ENCODE results near the gene EXOC6B. TPM values are rescaled to one million over a fixed set of nuclear protein-coding genes. Genes with fewer than 3 reads are reported as not detected.
"Not testable (repeated sequence)": the region's sequence is repeated elsewhere in the genome, so short reads cannot be mapped to it uniquely, and the experiment has no call there.

Gene EXOC6B
- total RNA-seq, 1 experiment from 2014 or later, result 34.3 TPM

DNA sequence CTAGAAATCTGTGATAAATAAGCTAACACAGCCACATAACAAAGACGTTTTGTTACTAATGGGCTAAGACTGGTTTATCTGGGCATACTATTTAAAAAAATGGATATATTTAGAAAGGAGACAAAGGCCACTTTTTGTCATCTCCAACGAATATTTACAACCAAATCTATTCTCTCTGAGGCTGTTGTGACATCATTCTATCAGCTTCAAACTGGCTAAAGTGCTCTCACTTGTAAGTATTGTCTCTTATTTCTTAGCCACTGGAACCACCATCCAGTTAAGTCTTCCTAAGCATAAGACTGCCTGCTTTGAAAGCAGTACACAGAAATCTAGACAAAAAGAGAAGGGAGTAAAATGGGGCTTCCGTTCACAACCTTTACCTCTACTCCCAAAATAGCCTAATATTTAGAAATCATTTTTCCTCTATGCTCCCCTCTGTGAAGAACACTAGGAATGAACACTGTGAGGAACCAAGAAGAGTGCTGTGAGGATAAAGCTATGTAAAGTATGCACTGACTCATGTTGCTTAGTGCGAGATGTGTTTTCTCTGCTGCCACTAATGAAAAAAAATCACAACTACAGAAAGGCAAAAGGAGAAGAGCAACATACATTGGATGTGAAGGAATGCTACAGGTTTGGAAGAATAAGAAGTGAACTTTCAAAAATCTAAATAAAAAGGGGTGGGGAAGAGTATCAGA, 264.1 kb downstream of the EXOC6B start:
- Histone ChIP-seq H2AFZ (no peak overlapping the region), H3K27me3 (ENCODE audit: insufficient read depth, low read depth) (no peaks in the 10 kb centered on the region), H3K27ac (peak overlapping the region; percentile 17; the same call in 1 of the 2 replicates), H3K4me3 (no peak overlapping the region), H3K9me3 (ENCODE audit: insufficient read depth, low read depth) (no peaks in the 10 kb centered on the region), H3F3A (ENCODE audit: insufficient read depth, low read depth) (peaks cover 17% of the 10 kb centered on the region), H3K79me2 (ENCODE audit: low read depth) (no peaks in the 10 kb centered on the region), H3K4me1 (replicated peaks; ENCODE audit: insufficient read depth) (peaks cover 21% of the 10 kb centered on the region), H4K20me1 (ENCODE audit: insufficient read depth) (no peaks in the 10 kb centered on the region), H3K4me2 (peak overlapping the region; percentile 9; the same call in 1 of the 2 replicates), H3K9me2 (ENCODE audit: insufficient read depth) (no peaks in the 10 kb centered on the region), H3K36me3 (ENCODE audit: low read depth) (peaks cover 3% of the 10 kb centered on the region; the same call in 1 of the 2 replicates)
- ChIA-PET CTCF (interaction anchor here (0.7 kb wide), 1 partner anchor 18 kb away, joined by 3 read pairs; no protein-coding TSS in a partner anchor), POLR2A (ENCODE audit: unreplicated experiment) (interaction anchor here (1.0 kb wide), 1 partner anchor 15 kb away, joined by 7 read pairs; no protein-coding TSS in a partner anchor)
- no TSS peak for BruUV-seq (replicated peaks)
- intact Hi-C loops (cut with micrococcal nuclease; ENCODE audit: unreplicated experiment), result no loop called here
- DNase-seq, result peak in 1 of 2 experiments; percentile 74
- no peak for TF ChIP-seq EZH2 (IDR thresholded peaks at IDR 0.05; ENCODE audit: low read depth)
- TF ChIP-seq, protein P1, sequence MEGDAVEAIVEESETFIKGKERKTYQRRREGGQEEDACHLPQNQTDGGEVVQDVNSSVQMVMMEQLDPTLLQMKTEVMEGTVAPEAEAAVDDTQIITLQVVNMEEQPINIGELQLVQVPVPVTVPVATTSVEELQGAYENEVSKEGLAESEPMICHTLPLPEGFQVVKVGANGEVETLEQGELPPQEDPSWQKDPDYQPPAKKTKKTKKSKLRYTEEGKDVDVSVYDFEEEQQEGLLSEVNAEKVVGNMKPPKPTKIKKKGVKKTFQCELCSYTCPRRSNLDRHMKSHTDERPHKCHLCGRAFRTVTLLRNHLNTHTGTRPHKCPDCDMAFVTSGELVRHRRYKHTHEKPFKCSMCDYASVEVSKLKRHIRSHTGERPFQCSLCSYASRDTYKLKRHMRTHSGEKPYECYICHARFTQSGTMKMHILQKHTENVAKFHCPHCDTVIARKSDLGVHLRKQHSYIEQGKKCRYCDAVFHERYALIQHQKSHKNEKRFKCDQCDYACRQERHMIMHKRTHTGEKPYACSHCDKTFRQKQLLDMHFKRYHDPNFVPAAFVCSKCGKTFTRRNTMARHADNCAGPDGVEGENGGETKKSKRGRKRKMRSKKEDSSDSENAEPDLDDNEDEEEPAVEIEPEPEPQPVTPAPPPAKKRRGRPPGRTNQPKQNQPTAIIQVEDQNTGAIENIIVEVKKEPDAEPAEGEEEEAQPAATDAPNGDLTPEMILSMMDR (conservative IDR thresholded peaks at IDR 0.05), result no peak

DNA sequence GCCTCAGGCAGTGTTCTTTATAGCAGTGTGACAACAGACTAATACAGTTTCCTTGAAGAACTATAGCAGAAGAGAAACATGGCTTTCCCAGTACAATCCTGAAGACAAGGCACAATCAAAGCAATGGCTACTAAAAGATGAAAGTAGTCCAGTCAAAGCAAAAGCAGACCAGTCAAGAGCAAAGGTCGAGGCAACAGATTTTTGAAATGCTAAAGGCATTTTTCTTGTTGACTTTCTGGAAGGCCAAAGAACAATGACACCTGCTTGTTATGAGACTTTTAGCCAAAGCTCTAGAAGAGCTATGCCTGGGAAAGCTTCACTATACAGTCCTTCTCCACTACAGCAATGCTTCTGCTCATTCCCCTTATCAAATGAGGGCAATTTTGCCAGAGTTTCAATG, 269.9 kb downstream of the EXOC6B start:
- no peak overlapping the region for H3K27ac ChIP-seq
- no peaks in the 10 kb centered on the region for H4K20me1 ChIP-seq (ENCODE audit: insufficient read depth)
- POLR2A ChIA-PET (ENCODE audit: unreplicated experiment), result no interaction called here
- H3K4me3 ChIP-seq, result no peak overlapping the region
- no peak overlapping the region for H2AFZ ChIP-seq
- no peaks in the 10 kb centered on the region for H3K9me3 ChIP-seq (ENCODE audit: insufficient read depth, low read depth)
- no peaks in the 10 kb centered on the region for H3K27me3 ChIP-seq (ENCODE audit: insufficient read depth, low read depth)
- intact Hi-C loops (cut with micrococcal nuclease; ENCODE audit: unreplicated experiment), result no loop called here
- H3F3A ChIP-seq (ENCODE audit: insufficient read depth, low read depth), result no peaks in the 10 kb centered on the region; the same call in 1 of the 2 replicates
- DNase-seq, result no peak
- no peaks in the 10 kb centered on the region for H3K9me2 ChIP-seq (ENCODE audit: insufficient read depth)
- H3K79me2 ChIP-seq (ENCODE audit: low read depth), result no peaks in the 10 kb centered on the region
- H3K4me2 ChIP-seq, result no peak overlapping the region
- BruUV-seq (replicated peaks), result no TSS peak
- no peaks in the 10 kb centered on the region for H3K4me1 ChIP-seq (replicated peaks; ENCODE audit: insufficient read depth)
- peaks cover 3% of the 10 kb centered on the region; the same call in 1 of the 2 replicates for H3K36me3 ChIP-seq (ENCODE audit: low read depth)
- TF ChIP-seq EZH2 (IDR thresholded peaks at IDR 0.05; ENCODE audit: low read depth), result no peak
- TF ChIP-seq, protein P1 (conservative IDR thresholded peaks at IDR 0.05), result no peak
- CTCF ChIA-PET, result no interaction called here

DNA sequence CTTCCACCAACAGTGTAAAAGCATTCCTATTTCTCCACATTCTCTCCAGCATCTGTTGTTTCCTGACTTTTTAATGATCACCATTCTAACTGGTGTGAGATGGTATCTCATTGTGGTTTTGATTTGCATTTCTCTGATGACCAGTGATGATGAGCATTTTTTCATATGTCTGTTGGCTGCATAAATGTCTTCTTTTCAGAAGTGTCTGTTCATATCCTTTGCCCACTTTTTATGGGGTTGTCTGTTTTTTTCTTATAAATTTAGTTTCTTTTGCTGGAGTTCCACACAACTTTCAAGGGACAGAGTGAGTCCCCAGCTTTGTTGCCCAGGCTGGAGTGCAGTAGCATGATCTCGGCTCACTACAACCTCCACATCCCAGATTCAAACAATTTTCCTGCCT, 270.5 kb downstream of the EXOC6B start:
- POLR2A ChIA-PET (ENCODE audit: unreplicated experiment); H3K9me3 ChIP-seq (ENCODE audit: insufficient read depth, low read depth); H4K20me1 ChIP-seq (ENCODE audit: insufficient read depth); CTCF ChIA-PET; DNase-seq; H3K36me3 ChIP-seq (ENCODE audit: low read depth); H3K4me3 ChIP-seq; H3K27ac ChIP-seq; H2AFZ ChIP-seq; H3K79me2 ChIP-seq (ENCODE audit: low read depth); H3K4me2 ChIP-seq; H3F3A ChIP-seq (ENCODE audit: insufficient read depth, low read depth); H3K27me3 ChIP-seq (ENCODE audit: insufficient read depth, low read depth); H3K9me2 ChIP-seq (ENCODE audit: insufficient read depth); intact Hi-C loops (cut with micrococcal nuclease; ENCODE audit: unreplicated experiment); H3K4me1 ChIP-seq (replicated peaks; ENCODE audit: insufficient read depth); BruUV-seq (replicated peaks): not testable (repeated sequence)

DNA sequence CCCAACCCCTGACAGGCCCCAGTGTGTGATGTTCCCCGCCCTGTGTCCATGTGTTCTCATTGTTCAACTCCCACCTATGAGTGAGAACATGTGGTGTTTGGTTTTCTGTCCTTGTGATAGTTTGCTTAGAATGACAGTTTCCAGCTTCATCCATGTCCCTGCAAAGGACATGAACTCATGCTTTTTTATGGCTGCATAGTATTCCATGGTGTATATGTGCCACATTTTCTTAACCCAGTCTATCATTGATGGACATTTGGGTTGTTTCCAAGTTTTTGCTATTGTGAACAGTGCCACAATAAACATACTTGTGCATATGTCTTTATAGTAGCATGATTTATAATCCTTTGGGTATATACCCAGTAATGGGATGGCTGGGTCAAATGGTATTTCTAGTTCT, 270.9 kb downstream of the EXOC6B start:
- intact Hi-C loops (cut with micrococcal nuclease; ENCODE audit: unreplicated experiment); H3K9me2 ChIP-seq (ENCODE audit: insufficient read depth); H3K36me3 ChIP-seq (ENCODE audit: low read depth); DNase-seq; H3F3A ChIP-seq (ENCODE audit: insufficient read depth, low read depth); H3K9me3 ChIP-seq (ENCODE audit: insufficient read depth, low read depth); H4K20me1 ChIP-seq (ENCODE audit: insufficient read depth); H2AFZ ChIP-seq; BruUV-seq (replicated peaks); H3K4me2 ChIP-seq; H3K27me3 ChIP-seq (ENCODE audit: insufficient read depth, low read depth); H3K27ac ChIP-seq; H3K4me3 ChIP-seq; H3K79me2 ChIP-seq (ENCODE audit: low read depth); CTCF ChIA-PET; POLR2A ChIA-PET (ENCODE audit: unreplicated experiment); H3K4me1 ChIP-seq (replicated peaks; ENCODE audit: insufficient read depth): not testable (repeated sequence)
